ENCODE results near the gene UQCRH. TPM values are rescaled to one million over a fixed set of nuclear protein-coding genes. Genes with fewer than 3 reads are reported as not detected.

Gene UQCRH
- total RNA-seq, 4 donors from 2014 or later = 122 to 367 (median 267) TPM

- H3K9me3 ChIP-seq = no peaks in the 10 kb centered on the region
- peaks cover 35 to 36% of the 10 kb centered on the region in 2 donors for H3K4me1 ChIP-seq
- H3K4me3 ChIP-seq (replicated peaks in 1 of 3) = no peak overlapping the region
- H3K27ac ChIP-seq = peak overlapping the region in 2 of 3 donors; percentile 56 to 70
- intact Hi-C loops (cut with DNase I) = no loop called here
- peaks cover 32 to 33% of the 10 kb centered on the region in 2 donors for H3K36me3 ChIP-seq
- peak in 1 of 2 donors; percentile 27 for DNase-seq
- TF ChIP-seq CTCF (IDR thresholded peaks at IDR 0.05) = no peak
- no peak for TF ChIP-seq POLR2A (IDR thresholded peaks at IDR 0.05)
- no peaks in the 10 kb centered on the region for H3K27me3 ChIP-seq
Measured at GRCh38 chr1:46298387-46298786, 5.1 kb upstream of the UQCRH start.

GRCh38 chr1:46300673-46301405 is 2.7 kb upstream of the UQCRH start:
- peaks cover 11 to 18% of the 10 kb centered on the region in 2 donors for H3K36me3 ChIP-seq
- H3K27ac ChIP-seq = peak overlapping the region; percentile 98 to 100 (median 99)
- H3K4me3 ChIP-seq (replicated peaks in 1 of 3) = peak overlapping the region in 1 of 3 donors; percentile 86
- intact Hi-C loops (cut with DNase I) = loop anchor here (5.0 to 10.0 kb wide), 2 partner anchors 41 to 56 kb away; partner anchors contain the start of genes NSUN4 and RAD54L
- peak; percentile 54 to 58 for DNase-seq
- H3K27me3 ChIP-seq = no peaks in the 10 kb centered on the region
- WGBS, 2 donors = 50 to 57% methylated on average over 6 of the region's 6 CpGs
- TF ChIP-seq POLR2A (IDR thresholded peaks at IDR 0.05) = no peak
- no peak for TF ChIP-seq CTCF (IDR thresholded peaks at IDR 0.05)
- peaks cover 46 to 48% of the 10 kb centered on the region in 2 donors for H3K4me1 ChIP-seq
- no peaks in the 10 kb centered on the region for H3K9me3 ChIP-seq

- Histone ChIP-seq H3K27me3 (no peaks in the 10 kb centered on the region), H3K4me1 (peaks cover 46 to 48% of the 10 kb centered on the region in 2 donors), H3K27ac (peak overlapping the region; percentile 98 to 100 (median 99)), H3K9me3 (no peaks in the 10 kb centered on the region), H3K4me3 (replicated peaks in 1 of 3) (peak overlapping the region; percentile 30 to 93 (median 86)), H3K36me3 (peaks cover 8 to 13% of the 10 kb centered on the region in 2 donors)
- DNase-seq = no peak
- intact Hi-C loops (cut with DNase I) = loop anchor here (5.0 to 10.0 kb wide), 2 partner anchors 41 to 57 kb away; partner anchors contain the start of genes NSUN4 and RAD54L
- WGBS, 2 donors = 7 to 13% methylated on average over 17 of the region's 17 CpGs
- TF ChIP-seq POLR2A (IDR thresholded peaks at IDR 0.05) = no peak
- TF ChIP-seq CTCF (IDR thresholded peaks at IDR 0.05) = no peak
Measured at GRCh38 chr1:46301406-46301807, 2.1 kb upstream of the UQCRH start.

- Histone ChIP-seq H3K27ac (peak overlapping the region; percentile 98 to 100 (median 99)), H3K4me1 (peaks cover 46 to 51% of the 10 kb centered on the region in 2 donors), H3K36me3 (peaks cover 3 to 6% of the 10 kb centered on the region in 2 donors), H3K4me3 (replicated peaks in 1 of 3) (peak overlapping the region; percentile 30 to 93 (median 86)), H3K27me3 (no peaks in the 10 kb centered on the region), H3K9me3 (no peaks in the 10 kb centered on the region)
- peak; percentile 55 to 59 for DNase-seq
- TF ChIP-seq POLR2A (IDR thresholded peaks at IDR 0.05) (peak in 1 of 2 donors; percentile 30), CTCF (IDR thresholded peaks at IDR 0.05) (peak in 2 of 6 experiments; percentile 16 to 23)
- WGBS, 2 donors = 1% methylated on average over 32 to 43 of the region's 79 CpGs
- intact Hi-C loops (cut with DNase I) = loop anchor here (5.0 to 10.0 kb wide), 2 partner anchors 40 to 57 kb away; partner anchors contain the start of genes NSUN4 and RAD54L
Measured at GRCh38 chr1:46301808-46302640, 1.5 kb upstream of the UQCRH start.
